Measurements from ENCODE around the gene ADGRG3. TPM values are rescaled to one million over a fixed set of nuclear protein-coding genes. Genes with fewer than 3 reads are reported as not detected.
"Not testable (repeated sequence)": the region's sequence is repeated elsewhere in the genome, so short reads cannot be mapped to it uniquely, and the experiment has no call there.

Gene ADGRG3
- polyA plus RNA-seq, 1 donor = 0.12 TPM

DNA sequence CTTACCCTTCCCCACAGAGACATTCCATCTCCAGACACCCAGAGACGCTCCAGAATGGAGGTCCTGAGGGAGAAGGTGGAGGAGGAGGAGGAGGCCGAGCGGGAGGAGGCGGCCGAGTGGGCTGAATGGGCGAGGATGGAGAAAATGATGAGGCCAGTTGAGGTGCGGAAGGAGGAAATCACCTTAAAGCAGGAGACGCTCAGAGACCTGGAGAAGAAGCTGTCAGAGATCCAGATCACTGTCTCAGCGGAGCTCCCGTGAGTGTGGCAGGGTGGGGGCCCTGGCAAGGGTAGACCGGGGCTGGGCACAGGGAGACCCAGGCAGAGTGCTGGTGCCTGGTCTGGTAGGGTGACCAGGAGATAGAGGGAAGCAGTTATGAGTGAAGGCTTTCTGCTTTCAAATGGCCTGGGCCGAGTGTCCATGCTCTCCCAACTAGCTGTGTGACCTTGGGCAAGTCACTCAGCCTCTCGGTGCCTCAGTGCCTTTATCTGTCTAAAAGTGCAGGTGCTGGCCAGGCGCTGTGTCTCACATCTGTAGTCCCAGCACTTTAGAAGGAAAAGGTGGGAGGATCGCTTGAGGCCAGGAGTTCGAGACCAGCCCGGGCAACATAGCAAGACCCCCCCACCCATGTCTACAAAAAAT is 29.9 kb downstream of the ADGRG3 start:
- no peak for DNase-seq

DNA sequence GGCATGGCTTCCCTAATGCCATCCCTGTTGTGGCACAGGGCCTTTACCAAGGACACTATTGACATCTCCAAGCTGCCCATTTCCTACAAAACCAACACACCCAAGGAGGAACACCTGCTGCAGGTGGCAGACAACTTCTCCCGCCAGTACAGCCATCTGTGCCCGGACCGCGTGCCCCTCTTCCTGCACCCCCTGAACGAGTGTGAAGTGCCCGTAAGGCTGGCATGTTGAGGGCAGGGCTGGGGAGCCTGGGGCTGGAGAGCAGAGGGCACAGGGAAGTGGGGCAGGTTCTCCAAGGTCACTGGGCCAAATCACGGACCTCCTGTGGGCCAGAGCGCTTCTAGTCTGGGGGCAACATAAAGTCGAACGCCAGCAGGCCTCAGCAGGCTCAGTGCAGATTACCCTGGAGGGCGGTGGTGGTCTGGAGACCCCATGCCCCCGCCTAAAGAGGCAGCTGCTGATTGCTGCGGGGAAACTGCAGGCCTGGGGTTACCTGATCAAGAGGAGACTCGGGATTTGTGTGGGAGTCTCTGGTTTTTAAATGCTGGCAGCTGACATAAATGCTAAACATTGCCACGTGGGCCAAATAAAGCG is 30.8 kb downstream of the ADGRG3 start:
- DNase-seq = no peak

DNA sequence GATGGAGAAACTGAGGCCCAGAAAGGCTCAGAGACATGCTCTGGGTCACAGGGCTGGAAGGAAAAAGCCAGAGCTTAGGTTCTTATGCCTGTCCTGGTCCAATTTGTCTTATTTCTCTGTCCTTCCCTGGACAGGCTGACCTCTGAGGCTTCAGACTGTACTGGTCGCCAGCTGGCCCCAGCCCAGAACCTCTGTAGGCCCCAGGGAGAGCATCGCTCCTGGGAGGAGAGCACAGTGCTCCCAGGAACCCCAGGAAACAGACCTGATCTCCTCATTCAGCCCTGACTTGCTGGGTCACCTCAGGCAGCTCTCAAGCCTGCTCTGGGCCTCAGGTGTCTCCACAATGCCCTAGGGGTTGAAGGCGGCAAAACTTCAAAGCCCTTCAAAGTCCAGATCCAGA is 31.4 kb downstream of the ADGRG3 start:
- no peak for DNase-seq

DNA sequence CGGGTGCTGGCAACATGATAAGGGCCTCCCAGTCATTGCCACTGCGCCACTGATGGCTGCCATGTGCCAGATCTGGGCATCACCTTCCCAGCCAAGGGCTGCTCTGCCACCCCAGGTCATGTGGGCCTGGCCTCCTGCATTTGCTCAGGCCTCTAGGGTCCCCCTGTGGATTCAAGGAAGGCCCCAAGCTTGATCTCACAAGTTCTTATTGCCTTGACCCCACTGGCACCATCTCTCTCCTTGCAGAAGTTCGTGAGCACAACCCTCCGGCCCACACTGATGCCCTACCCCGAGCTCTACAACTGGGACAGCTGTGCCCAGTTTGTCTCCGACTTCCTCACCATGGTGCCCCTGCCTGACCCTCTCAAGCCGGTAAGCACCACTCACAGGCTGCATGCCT is 31.8 kb downstream of the ADGRG3 start:
- no peak for DNase-seq

DNA sequence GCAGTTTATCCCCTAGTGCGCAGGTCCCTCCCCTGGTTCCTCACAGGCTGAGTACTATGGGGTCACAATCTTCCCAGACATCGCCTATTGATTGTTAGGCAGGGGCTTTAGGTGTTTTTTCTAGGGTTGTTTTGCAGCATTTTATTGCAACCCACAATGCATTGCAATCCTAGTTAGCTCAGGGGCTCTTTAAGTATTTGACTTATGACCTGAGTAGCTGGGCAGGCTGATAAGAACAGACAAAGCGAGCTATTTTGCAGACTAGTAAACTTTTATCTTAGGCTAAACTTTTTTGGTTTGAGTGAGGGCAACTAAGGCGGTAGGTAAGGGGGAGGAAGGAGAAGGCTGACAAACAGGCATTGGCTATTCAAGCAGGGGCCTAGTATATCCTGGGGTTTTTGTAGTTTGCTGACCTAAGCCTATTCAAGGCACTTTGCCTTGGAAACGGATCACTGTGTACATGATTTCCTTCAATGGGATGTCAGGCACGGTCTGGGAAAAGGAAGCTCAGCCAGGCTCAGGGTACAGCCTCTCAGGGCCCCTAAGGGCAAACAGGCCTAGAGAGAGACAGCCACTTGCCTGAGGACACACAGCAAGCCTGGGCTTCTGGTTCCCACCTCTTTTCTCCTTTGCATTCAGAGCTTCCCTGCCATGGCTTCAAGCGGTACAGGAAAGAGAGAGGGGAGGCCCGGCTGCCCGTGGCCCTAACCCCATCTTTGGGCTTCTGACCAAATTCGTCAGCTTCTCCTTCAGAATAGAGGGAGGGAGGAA is 32.9 kb downstream of the ADGRG3 start:
- no peak for DNase-seq

DNA sequence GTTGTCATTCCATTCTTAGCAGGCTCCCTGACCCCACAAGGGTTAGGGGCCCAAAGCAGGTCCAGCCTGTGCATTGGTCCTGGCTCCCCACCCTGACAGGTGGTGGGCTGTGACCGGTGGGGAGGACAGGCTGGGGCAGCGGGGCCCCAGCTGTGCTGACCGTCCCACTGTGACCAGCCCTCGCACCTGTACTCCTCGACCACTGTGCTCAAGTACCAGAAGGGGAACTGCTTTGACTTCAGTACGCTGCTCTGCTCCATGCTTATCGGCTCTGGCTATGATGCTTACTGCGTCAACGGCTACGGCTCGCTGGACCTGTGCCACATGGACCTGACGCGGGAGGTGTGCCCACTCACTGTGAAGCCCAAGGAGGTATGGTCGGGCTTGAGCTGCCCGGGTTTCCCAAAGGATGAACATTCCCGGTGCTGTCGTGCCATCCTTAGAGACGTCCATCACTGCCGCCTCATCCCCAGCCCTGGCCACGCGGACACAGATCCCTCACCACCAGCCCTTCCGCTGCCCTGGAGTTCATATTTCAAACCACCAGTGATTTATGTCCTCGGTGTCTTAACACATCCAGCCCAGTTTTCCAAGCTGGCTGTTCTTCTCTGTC is 33.8 kb downstream of the ADGRG3 start:
- no peak for DNase-seq

DNA sequence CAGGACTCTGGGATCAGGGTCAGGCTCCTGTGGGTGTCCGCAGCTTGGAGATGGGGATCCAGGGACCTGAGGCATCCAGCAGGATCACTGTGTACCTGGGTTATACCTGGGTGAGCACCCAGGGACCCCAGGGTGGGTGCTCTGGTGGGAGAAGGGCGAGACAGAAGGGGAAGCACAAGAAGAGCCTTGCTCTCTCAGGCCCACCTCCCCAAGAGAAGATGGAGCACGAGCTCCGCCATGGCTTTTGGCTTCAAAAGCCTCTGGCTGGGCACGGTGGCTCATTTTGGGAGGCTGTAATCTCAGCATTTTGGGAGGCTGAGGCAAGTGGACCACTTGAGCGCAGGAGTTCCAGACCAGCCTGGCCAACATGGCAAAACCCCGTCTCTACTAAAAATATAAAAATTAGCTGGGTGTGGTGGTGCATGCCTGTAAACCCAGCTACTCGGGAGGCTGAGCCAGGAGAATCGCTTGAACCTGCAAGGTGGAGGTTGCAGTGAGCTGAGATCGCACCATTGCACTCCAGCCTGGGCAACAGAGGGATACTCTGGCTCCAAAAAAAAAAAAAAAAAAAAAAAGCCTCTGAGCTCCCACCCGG is 35.4 kb downstream of the ADGRG3 start:
- DNase-seq = no peak

DNA sequence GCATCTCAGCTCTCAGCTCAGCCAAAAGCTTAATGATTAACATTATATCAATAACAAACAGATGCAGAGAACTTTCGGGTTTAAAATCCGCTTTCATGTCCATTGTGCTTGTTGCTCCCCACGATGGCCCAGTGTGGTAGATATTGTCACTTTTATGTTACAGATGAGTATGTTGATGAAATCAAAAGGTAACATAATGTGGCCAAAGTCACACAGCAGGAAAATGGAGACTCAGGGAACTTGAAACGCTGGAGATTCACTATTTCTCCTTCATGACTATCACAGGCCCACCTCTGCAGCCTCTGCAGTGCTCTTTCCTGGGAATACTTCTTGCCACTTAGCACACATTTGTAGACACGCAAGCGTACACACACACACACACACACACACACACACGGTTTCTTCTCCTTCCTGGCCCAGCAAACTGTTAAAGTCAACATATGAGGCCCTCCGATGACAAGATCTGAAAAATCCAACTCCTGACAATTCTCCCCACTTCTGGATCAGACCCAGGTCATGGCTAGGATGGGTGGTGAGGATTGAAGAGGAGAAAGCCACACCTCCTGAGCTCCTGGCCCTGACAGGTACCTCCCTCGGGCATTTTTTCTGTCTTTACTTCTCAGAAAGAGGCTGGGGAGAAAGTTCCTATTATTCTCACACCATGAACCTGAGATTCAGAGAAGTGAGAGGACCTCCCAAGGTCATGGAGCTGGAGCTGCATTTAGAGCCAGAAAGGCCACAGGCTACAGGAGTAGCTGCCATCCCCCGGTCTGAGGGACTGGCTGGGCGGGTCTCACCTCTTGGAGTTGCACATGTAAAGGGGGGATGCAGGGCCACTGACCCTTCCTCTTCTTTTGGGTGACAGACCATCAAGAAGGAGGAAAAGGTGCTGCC is 36.2 kb downstream of the ADGRG3 start:
- no peak for DNase-seq

DNA sequence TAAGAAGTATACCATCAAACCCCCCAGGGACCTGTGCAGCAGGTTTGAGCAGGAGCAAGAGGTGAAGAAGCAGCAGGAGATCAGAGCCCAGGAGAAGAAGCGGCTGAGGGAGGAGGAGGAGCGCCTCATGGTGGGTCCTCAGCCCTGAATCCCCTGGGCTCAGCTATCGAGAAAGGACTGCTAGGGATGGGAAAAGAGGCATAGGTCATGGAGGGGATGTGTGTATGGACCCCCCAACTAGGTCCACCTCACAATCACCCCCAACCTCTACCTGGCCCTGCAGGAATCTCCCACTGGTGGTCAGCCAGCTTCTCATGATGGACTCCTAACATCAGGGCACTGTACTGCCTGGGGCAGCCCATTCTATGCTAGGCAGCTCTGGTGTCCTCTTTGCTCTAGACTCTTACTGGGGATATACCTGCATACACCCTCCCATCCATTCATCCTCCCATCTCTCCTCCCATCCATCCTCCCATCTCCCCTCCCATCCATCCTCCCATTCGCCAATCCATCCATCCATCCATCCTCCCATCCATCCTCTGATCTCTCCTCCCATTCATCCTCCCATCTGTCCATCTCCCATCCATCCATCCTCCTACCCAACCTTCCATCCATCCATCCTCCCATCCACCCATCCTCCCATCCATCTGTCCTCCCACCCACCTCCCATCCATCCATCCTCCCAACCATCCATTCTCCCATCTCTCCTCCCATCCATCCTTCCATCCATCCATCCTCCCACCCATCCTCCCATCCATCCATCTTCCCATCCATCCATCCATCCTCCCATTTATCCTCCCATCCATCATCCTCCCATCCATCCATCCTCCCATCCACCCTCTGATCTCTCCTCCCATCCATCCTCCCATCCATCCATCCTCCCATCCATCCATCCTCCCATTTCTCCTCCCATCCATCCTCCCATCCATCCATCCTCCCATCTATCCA is 37.1 kb downstream of the ADGRG3 start:
- no peak for DNase-seq

DNA sequence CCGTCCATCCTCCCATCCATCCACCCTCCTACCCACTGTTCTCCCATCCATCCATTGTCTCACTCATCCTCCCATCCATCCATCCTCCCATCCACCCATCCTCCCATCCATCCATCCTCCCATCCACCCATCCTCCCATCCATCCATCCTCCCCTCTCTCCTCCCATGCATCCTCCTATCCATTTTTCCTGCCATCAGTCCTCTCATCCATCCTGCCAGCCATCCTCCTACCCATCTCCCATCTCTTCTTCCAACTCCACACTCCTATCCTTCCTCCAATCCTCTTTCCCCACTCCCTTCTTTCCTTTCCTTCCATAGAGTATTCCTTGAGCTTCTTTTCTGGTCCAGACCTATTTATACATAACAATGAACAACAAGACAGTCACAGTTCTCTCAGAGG is 38.6 kb downstream of the ADGRG3 start:
- DNase-seq = no peak

DNA sequence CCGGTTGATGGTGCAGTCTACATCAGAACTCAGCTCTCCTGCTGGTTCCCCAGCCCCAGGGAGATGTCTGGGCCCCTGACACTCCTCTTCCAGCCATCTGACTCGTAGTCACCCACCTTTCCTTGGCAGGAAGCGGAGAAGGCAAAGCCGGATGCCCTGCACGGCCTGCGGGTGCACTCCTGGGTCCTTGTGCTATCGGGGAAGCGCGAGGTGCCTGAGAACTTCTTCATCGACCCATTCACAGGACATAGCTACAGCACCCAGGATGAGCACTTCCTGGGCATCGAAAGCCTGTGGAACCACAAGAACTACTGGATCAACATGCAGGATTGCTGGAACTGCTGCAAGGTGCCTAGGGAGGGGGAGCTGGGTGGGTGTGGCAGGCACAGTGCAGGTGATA is 39.2 kb downstream of the ADGRG3 start:
- no peak for DNase-seq

DNA sequence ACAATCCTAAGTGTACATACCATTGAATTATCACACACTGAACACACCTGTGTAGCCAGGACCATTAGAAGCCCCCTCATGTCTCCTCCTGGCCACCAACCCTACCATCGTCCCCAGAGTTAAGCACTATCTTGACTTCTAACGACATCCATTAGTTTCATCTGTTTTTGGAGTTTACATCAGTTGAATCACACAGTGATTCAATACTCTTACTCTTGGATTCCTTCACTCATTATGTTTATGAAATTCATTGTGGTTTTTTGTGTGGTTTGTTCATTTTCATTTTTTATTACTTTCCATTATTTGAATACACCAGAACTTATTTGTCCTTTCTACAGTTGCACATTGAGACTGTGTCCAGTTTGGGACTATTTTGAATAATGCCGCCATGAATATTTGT is 40.1 kb downstream of the ADGRG3 start:
- DNase-seq = no peak

DNA sequence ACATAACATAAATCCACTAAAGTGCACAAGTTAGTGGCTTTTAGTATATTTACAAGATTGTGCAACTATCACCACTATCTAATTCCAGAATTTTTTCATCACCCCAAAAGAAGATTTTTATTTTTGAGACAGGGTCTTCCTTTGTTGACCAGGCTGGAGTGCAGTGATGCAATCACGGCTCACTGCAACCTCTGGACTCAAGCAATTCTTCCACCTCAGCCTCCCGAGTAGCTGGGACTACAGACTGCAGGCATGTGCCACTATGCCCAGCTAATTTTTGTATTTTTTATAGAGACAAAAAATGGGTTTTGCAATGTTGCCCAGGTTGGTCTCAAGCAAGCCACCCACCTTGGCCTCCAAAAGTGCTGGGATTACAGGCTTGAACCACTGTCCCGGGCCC is 41.6 kb downstream of the ADGRG3 start:
- no peak for DNase-seq

DNA sequence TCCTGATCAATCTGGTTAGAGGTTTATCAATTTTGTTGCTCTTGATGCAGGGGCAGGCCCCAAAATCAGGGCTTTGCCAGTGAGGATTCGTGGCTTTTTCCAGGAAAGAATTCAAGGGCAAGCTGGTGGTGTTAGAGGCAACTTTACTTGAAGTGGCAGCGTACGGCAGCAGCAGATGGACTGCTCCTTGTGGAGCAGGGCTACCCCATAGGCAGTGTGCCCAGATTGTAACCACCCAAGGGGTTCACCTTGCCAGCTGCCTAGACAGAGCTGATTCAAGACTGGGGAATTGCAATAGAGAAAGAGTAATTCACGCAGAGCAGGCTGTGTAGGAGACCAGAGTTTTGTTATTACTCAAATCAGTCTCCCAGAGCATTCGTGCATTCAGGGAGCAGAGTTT is 43.2 kb downstream of the ADGRG3 start:
- no peak for DNase-seq

DNA sequence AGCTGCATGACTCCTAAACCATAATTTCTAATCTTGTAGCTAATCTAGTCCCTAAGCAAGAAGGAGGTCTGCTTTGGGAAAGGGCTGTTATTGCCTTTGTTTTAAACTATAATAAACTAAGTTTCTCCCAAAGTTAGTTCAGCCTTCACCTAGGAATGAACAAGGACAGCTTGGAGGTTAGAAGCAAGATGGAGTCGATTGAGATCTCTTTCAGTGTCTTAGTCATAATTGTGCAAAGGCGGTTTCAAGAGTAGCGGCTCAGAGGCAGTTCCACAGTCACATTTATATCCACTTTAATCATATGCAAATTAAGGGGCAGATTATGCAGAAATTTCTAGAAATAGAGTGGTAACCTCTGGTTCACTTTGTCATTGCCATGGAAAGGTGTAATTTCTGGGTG is 43.9 kb downstream of the ADGRG3 start:
- no peak for DNase-seq

DNA sequence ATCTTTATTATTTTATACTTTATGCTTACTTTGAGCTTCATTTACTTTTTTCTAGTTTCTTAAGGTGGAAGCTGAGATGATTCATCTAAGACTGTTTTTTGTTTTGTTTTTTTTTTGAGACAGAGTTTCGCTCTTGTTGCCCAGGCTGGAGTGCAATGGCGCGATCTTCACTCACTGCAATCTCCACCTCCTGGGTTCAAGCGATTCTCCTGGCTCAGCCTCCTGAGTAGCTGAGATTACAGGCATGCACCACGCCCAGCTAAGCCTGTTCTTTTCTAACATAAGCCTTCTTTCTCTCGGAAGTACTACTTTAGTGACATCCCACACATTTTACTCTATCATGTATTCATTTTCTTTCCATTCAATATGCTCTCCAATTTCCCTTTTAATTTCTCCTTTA is 44.5 kb downstream of the ADGRG3 start:
- DNase-seq = not testable (repeated sequence)

DNA sequence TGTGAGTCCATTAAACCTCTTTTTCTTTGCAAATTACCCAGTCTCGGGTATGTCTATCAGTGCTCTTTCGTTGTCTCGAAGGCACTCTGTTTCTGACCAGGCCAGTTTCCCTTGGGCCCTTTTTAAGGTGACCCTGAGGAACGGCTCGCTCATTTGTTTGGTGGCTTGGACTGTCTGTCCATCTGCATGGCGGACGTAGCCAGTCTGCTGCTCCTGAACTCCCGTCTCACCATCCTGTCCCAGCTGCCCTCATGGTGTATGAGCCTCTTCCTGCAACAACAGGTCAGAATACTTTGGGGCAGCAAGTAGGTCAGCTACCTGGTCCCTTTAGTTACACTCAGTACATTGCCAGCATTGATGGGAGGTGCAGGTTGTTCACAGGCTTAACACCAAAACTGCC is 45.5 kb downstream of the ADGRG3 start:
- DNase-seq = no peak

DNA sequence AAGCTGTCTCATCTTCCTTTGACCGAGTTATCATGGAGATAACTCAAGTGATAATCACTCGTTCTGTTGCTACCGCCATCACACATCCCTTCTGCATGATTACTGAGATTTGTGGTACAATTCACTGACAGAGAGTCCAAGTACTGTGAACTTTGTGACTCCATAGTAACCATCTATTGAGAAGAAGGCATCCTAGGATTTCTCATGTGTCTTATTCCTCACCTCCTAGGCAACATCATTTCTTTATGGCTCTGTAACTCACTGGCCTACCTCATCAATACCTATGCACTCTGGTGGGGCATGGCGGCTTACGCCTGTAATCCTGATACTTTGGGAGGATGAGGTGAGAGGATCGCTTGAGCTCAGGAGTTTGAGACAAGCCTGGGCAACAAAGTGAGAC is 45.9 kb downstream of the ADGRG3 start:
- no peak for DNase-seq

DNA sequence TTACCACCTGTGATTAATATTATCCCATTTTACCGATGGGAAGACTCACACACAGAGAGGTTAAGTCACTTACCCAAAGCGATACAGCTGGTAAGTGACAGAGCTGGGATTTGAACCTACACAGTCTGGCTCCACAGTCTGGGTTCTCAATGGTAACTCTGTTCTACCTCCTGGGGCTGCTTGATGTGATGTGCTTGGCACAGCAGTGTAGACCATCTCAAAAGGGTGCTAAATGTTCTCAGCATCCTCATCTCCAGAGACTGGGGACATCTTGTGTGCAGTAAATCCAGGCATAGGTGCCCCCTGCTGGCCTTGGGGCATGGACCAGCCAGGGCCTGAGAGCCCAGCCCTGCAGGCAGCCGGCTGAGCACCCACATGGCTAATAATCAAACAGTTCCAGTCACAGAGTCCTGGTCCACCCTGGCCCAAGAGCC is 52.1 kb downstream of the ADGRG3 start:
- no peak for DNase-seq

DNA sequence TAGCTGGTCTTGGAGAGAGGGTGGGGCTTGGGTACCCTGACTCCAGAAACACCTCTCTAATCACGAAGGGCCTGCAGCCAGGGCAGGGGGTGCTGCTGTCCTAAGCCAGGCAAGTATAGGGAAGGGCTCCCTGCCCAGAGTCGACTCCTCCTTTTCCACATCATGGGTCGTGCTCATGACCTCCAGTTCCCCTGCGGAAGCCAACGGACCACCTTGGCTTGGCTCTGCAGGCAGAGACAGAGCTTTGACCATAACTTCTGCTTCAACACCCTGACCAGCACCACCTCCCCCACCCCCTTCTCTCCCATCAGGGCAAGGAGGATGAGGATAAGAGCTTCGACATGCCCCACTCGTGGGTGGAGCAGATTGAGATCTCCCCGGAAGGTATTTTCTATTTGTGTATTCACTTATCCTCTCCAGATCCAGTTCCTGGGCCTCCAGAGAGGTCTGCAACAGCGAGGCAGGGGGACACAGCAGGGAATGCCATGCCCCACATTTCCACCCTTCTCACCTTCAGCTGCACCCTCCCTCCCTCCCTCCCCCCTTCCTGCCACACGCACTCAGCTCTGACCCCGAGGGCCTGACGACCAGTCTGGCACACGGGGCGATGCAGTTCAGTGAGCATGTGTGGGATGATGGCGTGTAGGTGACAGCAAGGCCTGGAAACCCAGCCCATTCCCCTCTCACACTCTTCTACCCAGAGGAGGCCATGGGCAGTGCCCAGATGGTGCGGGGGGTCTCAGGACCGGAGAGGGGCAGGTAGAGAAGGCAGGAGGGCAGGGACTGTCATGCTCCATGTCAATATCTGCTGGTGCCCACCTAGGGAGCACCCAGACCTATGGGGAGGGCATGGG is 53.5 kb downstream of the ADGRG3 start:
- DNase-seq = no peak

Data from hindlimb muscle (tissue), 1 donor.